GM21528 (cell line): Measurements from ENCODE around the gene RPL27.
"Not testable (repeated sequence)": the region's sequence is repeated elsewhere in the genome, so short reads cannot be mapped to it uniquely, and the experiment has no call there.

Experiments used
- ATAC-seq: cut with Tn5 transposase; IDR thresholded peaks from one replicate; pipeline ENCODE4 v1.9.1; 2021; ENCODE audit warnings: mild to moderate bottlenecking, moderate library complexity; ENCODE audit not compliant: unreplicated experiment, low FRiP score

The RPL27 gene

DNA sequence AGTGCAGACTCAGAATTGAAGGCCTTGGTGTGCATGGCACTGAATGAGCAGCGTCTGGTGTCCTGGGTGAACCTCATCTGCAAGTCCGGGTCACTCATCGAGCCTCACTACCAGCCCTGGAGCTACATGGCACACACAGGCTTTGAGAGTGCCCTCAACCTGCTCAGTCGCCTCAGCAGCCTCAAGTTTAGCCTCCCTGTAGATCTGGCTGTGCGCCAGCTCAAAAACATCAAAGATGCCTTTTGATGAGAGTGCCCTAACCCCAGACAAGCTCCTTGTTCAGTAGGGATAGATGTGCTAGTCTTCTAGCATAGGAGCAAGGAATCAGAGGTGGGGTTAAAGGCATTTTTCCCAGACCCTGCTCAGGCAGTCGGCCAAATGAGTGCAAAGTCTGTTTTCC lies 6.7 kb upstream of the RPL27 start:
- no peak for ATAC-seq

DNA sequence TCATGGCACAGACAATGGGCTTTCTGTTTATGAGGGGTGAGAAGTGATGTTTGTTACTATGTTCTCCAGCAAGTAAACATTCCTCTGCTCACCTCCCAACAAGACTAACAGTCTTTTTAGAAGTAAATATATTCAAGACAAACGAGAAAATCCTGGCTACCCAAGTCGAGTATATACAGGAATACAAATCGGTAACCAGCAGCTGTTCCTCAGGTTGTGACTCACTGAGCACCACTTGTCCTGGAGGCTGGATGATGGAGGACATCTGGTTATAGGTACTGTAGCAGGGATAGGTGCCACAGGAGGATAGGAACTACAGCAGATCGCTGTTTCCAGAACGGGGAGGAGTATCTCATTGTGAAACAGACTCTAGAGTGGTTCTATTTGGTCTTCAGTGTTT lies 5.3 kb upstream of the RPL27 start:
- no peak for ATAC-seq

DNA sequence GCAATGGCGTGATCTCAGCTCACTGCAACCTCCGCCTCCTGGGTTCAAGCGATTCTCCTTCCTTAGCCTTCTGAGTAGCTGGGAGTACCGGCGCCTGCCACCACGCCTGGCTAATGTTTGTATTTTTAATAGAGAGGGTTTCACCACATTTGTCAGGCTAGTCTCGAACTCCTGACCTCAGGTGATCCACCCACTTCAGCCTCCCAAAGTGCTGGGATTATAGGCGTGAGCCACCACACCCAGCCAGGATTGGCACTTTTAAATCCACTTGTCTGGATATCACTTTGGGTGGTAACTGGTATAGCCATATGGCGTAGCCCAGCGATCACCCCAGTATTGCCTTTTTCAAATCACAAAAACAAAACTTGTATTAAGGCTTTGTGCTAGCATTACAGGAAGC lies 4.3 kb upstream of the RPL27 start:
- not testable (repeated sequence) for ATAC-seq

DNA sequence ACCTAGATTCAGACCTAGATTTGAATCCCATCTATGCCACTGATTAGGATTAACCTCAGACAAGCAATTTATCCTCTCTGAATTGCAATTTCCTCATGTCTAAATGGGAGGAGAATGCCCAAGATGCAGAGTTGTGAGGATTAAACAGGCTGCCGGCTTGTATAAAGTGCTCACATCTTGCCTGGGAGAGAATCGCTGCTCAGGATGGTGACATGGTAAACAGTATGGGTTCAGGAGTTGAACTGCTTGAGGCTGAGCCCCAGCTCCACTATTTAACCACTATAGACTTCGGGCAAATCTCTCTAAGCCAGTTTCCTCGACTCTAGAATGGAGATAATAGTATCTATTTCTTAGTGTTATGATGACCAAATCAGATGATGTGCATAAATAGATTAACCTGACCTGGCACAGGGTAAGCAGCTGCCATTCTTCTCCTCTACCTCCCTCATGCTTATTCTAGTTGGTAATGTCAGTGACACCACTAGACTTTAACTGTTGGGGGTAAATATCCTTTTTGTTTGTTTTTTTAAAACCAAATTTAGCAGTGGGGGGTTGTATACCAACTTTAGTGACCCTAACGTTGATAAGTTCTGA lies 732 bp upstream of the RPL27 start:
- no peak for ATAC-seq

DNA sequence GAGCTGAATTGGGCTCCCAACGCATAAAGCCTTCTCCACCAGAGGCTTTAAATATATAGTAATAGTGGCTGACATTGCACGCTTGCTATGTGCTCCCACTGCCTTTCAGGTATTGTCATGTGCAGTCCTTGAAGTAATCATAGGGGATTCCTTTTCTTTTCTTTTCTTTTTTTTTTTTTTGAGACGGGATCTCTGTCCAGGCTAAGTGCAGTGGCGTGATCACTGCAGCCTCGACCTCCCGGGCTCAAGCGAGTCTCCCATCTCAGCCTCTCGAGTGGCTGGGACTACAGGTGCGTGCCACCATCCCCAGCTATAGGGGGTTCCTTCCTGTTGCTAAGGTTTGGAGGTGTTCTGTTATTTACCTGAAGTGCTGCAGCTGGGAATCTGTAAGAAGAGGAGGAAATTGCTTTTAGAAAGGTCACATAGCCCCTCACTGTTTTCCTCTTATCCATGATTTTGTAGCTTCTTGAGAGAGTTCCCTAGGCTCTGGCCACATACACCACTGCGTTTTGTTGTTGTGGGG lies 845 bp downstream of the RPL27 start:
- ATAC-seq: no peak

DNA sequence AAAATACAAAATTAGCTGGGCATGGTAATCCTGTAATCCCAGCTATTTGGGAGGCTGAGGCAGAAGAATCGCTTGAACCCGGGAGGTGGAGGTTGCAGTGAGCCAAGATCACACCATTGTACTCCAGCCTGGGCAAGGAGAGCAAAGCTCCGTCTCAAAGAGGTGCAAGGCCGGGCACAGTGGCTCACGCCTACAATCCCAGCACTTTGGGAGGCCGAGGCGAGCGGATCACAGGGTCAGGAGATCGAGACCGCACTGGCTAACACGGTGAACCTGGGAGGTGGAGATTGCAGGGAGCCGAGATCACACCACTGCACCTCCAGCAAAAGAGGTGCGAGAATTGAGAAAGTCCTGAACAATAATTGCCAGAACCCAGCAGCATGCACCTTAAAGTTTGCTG lies 2.7 kb downstream of the RPL27 start:
- ATAC-seq: not testable (repeated sequence)

DNA sequence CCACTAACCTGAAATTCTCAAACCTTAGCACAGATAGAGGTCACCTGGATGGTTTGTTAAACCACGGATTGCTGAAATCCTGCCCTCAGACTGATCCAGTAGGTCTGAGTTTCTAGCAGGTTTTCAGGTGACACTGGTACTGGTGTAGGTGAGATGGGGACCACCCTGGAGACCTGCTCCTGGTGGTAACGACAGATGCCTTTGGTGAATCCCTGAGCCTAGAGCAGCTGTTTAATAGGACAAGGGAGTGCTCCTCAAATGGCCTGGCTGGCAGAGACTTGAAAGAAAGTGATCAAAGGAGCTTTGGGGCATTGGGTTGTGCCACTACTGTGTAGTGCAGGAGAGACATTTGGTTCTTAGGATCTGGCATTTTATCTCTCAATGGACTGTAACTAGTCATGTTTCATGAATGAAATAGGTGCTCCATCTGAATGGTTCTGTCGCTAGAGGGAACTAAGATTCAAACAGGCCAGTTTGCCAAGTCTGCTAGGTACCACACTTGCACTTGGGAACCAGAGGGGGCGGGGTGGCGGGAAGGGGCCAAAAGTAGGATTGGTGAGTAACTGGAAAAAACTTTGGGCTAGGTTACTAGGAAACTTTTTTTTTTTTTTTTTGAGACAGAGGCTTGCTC lies 5.4 kb downstream of the RPL27 start:
- ATAC-seq: no peak

DNA sequence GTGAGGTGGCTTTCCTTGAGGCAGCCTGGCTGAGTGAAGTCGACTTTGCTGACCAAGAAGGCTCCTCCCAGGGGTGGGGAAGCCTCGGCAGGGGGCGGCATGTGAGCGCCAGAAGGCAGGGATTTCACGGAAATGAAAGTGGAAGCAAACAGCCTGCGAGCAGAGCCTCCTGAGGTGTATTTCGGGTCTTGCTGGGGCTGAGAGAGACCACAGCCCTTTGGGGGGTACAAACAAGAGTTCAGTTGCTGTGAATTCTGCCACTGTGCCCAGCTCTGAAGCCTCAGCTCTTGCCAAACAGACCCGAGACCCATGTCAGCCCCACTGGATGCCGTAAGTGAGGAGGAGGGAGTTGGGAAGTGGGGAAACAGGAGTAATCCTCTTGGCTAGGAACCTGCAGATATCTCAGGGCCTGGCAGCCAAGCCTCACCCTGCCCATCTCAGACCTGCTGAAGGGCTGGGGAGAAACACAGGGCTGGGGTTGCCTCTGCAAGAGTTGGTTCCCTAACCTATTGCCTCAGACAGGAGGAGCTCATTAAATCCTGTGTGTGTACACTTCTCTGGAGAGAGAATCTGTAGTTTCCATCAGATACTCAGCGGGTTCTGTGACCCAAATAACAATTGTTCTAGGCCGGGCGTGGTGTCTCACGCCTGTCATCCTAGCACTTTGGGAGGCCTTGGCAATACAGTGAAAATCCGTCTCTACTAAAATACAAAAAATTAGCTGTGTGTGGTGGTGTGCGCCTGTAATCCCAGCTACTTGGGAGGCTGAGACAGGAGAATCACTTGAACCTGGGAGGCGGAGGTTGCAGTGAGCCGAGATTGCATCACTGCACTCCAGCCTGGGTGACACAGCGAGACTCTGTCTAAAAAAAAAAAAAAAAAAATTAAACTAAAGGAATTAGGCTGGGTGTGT lies 8.7 kb downstream of the RPL27 start, which contains the start of gene IFI35:
TSS of gene IFI35 (plus strand) at position 146 of the 913 bp plus-strand sequence. CDS start at position 310, 164 bp downstream.
- no peak for ATAC-seq

DNA sequence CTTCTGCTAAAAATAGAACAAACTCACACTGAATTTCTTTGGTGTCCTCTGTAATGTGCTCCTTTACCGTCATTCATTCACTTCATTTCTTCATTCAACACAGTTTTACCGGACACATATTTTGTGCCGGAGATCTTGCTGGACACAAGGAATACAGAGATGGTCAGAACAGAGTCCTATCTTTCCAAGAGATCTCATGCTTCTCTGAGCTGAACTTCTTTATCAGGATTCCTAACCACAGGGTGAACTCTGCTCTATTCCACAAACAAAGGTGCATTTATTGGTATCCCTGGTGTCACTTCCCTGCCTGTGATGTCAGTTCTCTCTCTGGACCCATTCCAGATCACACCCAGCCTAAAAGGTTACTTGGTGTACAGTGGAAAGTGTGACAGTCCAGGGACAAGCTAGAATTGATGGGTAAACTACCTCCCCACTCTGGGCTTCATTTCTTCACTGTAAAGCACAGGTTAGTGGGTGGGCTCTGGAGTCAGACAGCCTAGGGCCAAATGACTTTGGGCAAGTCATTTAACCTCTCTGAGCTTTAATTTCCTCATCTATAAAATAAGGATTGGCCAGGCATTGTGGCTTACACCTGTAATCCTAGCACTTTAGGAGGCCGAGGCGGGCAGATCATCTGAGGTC lies 12.6 kb downstream of the RPL27 start:
- ATAC-seq: no peak

DNA sequence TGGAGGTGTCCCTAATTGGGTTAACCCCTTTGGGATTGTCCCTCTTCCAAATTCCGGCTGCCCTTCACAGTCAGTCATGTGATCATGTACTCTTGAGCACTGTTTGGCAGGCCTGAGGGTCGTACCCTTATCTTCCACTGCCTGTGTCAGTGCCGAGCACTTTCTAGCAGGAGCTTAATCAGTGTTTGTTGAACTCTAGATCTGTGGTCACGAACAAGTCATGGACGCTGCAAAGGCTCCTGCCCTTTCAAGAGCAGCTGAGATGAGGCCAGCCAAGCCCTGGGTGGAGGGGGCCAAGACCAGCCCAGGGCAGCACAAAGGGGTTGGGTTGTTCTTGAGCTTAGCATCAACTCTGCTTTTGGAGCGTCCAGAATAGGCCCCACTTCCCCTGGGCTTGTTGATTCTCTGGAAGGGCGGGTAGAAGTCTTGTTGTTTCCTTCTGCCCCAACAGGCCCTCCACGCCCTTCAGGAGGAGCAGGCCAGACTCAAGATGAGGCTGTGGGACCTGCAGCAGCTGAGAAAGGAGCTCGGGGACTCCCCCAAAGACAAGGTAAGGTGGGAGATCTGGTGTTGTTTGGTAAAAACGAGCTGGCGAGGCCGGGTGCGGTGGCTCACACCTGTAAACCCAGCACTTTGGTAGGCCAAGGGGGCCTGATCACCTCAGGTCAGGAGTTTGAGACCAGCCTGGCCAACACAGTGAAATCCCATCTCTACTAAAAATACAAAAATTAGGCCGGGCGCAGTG lies 13.7 kb downstream of the RPL27 start:
- ATAC-seq: no peak

DNA sequence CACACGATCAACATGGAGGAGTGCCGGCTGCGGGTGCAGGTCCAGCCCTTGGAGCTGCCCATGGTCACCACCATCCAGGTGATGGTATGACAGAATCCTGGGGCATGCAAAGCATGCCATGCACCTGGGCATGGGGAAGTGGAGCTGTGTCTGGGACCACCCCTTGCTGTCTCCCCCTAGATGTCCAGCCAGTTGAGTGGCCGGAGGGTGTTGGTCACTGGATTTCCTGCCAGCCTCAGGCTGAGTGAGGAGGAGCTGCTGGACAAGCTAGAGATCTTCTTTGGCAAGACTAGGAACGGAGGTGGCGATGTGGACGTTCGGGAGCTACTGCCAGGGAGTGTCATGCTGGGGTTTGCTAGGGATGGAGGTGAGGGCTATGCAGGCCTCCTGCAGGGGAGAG lies 15.1 kb downstream of the RPL27 start:
- ATAC-seq: no peak

DNA sequence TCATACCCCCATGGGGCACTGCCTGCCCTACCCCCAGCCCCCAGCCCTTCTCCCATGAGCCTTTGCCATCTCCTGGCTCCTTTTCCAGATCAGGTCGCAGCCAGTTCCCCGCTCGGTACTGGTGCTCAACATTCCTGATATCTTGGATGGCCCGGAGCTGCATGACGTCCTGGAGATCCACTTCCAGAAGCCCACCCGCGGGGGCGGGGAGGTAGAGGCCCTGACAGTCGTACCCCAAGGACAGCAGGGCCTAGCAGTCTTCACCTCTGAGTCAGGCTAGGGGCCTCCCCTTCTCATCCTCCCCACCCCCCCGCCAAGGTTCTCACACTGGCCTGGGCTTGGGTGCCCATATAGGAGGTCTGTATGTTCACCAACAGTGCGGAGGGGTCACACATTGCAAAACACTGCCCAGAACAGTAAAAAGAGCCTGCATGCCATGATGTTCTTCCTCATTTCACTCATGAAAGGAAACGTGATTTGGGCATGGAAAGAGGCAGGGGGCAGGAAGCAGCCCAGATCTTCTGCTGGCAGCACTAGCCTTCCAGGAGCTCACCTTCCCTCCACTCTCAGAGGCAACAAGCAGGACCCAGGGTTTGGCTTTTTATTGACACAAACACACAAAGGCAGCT lies 15.9 kb downstream of the RPL27 start:
- no peak for ATAC-seq

DNA sequence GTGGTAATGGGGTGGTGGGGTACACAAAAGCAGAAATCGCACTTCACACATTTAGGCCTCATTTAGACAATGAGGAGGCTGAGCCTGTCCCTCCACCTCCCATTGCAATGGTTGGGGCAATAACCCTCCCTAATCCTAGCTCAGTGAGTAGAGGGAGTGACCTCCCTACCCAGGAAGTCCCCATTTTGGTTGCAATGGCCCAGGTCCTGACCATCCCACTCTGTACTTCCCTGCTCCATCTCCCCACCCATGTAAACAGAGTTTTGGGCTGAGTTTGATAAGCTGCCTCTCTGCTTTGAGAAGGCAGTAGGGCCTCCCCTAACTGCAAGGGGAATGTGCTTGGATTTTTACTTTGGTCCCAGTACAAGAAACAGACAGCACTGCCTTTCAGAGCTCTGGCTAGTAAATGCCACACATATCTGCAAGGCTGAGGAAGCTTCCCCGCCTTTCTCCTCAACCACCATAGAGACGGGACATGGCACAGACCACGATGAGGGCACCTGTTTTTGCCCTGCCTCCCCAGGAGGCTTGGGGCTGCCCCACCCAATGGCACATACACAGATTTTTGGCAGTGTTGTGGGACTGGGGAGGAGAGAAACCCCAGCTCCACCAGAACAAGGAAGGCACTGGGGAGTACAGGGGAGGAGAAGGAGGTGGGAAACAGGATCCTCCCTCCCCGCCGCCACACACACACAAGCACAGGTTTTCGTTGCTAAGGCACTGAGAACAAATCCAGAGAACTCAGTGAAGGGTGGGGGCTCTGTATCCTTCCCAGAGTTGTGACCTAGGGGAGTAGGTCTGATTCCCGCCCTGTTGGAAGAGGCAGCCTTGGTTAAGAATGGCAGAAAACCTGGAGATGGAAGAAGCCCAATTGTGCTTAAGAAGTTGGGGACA lies 16.7 kb downstream of the RPL27 start:
- ATAC-seq: no peak

DNA sequence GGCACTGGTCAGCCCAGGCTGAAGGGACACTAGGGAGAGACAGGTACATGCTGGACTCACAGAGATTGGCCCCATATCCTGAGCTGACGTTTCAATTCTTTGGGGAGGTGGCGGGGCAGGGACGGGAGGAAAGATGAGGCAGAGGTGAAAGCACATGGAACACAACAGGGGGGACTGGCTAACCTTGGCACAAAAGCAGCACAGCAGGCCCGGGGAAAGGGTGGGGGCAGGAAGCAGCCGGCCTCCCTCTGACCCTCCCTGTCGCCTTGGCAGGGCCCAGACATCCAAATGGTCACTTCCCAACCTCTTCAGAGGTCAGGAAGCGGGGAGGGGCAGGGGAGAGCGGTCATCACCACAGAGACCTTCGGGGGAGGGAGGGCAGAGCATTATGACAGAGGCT lies 17.4 kb downstream of the RPL27 start:
- no peak for ATAC-seq

DNA sequence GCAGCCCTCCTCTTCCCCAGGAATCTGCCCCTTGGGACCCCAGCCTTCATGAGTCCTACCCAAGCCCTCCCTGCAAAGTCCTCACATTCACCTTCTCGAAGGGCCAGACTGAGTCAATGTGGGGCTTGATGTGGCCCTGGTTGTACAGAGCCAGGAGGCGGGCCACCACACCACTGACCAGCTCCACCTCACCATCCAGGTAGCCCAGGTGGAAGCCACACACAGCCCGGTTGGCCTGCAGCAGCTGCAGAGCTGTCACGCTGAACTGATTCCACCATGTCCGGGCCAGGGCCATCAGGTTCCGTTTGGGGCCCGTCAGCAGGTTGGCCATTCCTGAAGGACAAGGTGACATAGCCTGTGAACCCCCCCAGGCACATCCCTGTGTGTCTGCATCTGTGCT lies 18.0 kb downstream of the RPL27 start:
- ATAC-seq: no peak

DNA sequence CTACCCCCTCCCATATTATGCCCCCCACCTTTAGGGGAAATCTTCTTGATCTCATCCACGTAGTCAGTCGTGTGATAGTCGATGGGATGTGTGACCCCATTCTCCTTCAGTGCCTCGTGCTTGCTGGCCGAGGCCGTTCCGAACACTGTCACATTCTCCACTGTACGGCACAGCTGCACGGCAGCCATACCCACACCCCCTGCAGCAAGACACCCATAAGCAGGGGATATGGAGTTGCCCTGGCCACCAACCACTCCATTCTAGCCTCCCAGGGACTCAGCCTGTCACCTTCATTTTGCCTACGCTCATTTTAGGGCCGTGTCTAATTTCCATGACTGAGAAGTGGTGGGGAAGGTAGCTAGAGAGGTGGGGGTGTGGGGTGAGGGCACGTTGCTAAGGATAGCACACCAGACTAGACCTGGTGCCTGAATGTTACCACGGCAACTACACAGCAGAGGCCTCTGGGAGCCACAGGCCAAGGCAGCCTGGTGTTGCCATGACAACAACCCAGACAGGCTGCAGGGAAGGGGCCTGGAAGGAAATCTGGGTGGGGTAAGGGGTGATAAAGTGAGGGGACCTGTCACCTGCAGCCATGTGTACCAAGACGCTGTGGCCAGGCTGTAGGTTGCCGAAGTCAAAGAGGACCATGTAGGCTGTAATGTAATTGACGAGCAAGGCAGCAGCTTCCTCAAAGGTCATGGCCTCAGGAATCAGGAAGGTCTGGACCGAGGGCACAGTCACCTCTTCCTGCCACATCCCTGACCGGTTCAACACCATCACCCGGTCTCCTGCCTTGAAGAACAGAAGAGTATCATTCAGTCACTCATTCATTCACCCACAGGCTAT lies 20.0 kb downstream of the RPL27 start:
- no peak for ATAC-seq

DNA sequence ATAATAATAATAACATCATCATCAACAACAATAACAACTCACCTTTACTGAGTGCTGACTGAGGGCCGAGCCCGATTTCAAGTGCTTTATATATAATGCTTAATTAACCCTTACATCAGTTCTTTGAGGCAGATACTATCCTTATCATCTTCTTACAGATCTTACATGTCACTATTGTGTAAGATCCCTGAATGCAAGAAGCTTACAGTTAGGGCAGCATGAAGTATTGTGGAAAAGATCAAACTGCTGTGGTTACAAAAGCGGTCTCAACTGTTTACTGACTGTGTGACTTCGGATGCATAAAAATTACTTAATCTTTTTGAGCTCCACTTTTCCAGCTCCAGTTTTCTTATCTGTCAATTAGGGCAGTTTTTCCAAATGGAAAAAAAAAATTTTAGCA lies 20.7 kb downstream of the RPL27 start:
- no peak for ATAC-seq

DNA sequence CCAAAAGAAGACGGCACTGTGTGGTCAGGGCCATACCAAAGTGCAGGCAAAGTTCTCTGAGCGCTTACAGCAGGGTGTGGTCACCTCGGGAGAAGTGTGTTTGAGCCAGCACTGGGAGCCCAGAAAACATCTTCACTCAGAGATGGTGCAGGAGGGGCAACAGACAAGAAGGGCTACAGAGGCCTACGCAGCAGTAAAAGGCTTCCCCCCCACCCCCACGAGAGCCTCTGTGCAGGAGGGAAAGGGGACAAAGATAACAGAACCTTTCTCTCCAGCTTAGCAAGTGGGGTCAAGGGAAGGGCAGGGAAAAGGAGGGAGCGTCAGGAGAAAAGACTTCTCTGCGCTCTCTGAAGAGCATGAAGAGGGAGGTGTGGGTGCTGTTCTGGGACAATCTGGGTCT lies 21.2 kb downstream of the RPL27 start:
- ATAC-seq: no peak
